Tibial nerve (tissue), 4 donors: ENCODE measurements around the gene BICDL1. TPM values are rescaled to one million over a fixed set of nuclear protein-coding genes. Genes with fewer than 3 reads are reported as not detected.

ENCODE experiments used
- DNase-seq, 2 donors: peaks; one replicate each; pipeline ENCODE4 v3.0.0-alpha.2; 2019; ENCODE audit warnings: low spot score in 2 of 2
- H3K27ac ChIP-seq, 4 donors: fragments of 200-600 bp; sonication (generic) in 3 of 4; one replicate each; pipeline ENCODE4 v1.5.1; 2017 to 2019; ENCODE audit warnings: mild to moderate bottlenecking in 1 of 4
- H3K27me3 ChIP-seq, 2 donors: fragments of 200-600 bp; sonication (generic) in 1 of 2; one replicate each; pipeline versions ENCODE4 v1.5.1 to v1.6.0; 2017 to 2019
- H3K36me3 ChIP-seq, 3 donors: fragments of 200-600 bp; sonication (generic); one replicate each; pipeline ENCODE4 v1.5.1; 2018 to 2019
- H3K4me1 ChIP-seq, 4 donors: fragments of 200-600 bp; sonication (generic) in 3 of 4; one replicate each; pipeline ENCODE4 v1.5.1; 2017 to 2019
- H3K4me3 ChIP-seq, 4 donors: fragments of 200-600 bp; sonication (generic) in 3 of 4; one replicate each; pipeline ENCODE4 v1.5.1; 2017 to 2019; ENCODE audit warnings: mild to moderate bottlenecking in 1 of 4, moderate library complexity in 1 of 4
- H3K9me3 ChIP-seq, 4 donors: fragments of 200-600 bp; sonication (generic) in 3 of 4; one replicate each; pipeline ENCODE4 v1.5.1; 2017 to 2019
- CTCF ChIP-seq, 5 experiments: fragments of 200-600 bp in 3 of 5; fragments of 450-650 bp in 2 of 5; sonication (generic) in 3 of 5; IDR thresholded peaks; one replicate each; pipeline ENCODE4 v1.5.1; 2016 to 2019; ENCODE audit warnings: antibody characterized with exemption in 5 of 5, mild to moderate bottlenecking in 3 of 5, moderate library complexity in 2 of 5
- EP300 ChIP-seq, 2 donors: sonication (generic); formaldehyde crosslinking; IDR thresholded peaks; one replicate each; pipeline ENCODE4 v1.6.1; 2017; ENCODE audit warnings: antibody characterized with exemption in 2 of 2, mild to moderate bottlenecking in 1 of 2
- POLR2A ChIP-seq, 2 donors: fragments of 450-650 bp; IDR thresholded peaks; one replicate each; pipeline ENCODE4 v1.6.1; 2017; ENCODE audit warnings: antibody characterized with exemption in 2 of 2, mild to moderate bottlenecking in 2 of 2, moderate library complexity in 2 of 2
- WGBS, 2 donors: methylation state at CpG; one replicate each; pipeline ENCODE4 v1.1.5; 2018; 5-methylcytosine and 5-hydroxymethylcytosine counted together
- total RNA-seq, 4 donors: library from RNA; depleted of rRNA; stranded (reverse); fragments of >200 nt; gene quantifications; one replicate each; pipeline ENCODE4 v1.1.0, GENCODE V29; 2016

BICDL1 gene
- total RNA-seq, 4 donors from 2014 or later = 0.66 to 1.5 (median 1.4) TPM; not detected in 1

- no peak overlapping the region for H3K4me3 ChIP-seq
- TF ChIP-seq EP300 (IDR thresholded peaks at IDR 0.05) (no peak), POLR2A (IDR thresholded peaks at IDR 0.05) (no peak), CTCF (IDR thresholded peaks at IDR 0.05) (no peak)
- H3K9me3 ChIP-seq = no peaks in the 10 kb centered on the region
- 86 to 88% methylated on average over 6 of the region's 6 CpGs for WGBS, 2 donors
- no peaks in the 10 kb centered on the region for H3K27me3 ChIP-seq
- DNase-seq = no peak
- H3K4me1 ChIP-seq = no peaks in the 10 kb centered on the region
- no peaks in the 10 kb centered on the region for H3K36me3 ChIP-seq
- H3K27ac ChIP-seq = no peak overlapping the region
Measured at GRCh38 chr12:120077260-120077659, 88.2 kb downstream of the BICDL1 start.

- no peak overlapping the region for H3K4me3 ChIP-seq
- 63 to 71% methylated on average over 5 of the region's 5 CpGs for WGBS, 2 donors
- DNase-seq = no peak
- TF ChIP-seq EP300 (IDR thresholded peaks at IDR 0.05) (no peak), CTCF (IDR thresholded peaks at IDR 0.05) (no peak), POLR2A (IDR thresholded peaks at IDR 0.05) (no peak)
- H3K27me3 ChIP-seq = no peaks in the 10 kb centered on the region
- H3K27ac ChIP-seq = no peak overlapping the region
- H3K36me3 ChIP-seq = no peaks in the 10 kb centered on the region
- H3K9me3 ChIP-seq = no peaks in the 10 kb centered on the region
- no peaks in the 10 kb centered on the region for H3K4me1 ChIP-seq
Measured at GRCh38 chr12:120078868-120079267, 89.8 kb downstream of the BICDL1 start.

GRCh38 chr12:120079411-120080400 is 90.7 kb downstream of the BICDL1 start:
- 63 to 67% methylated on average over 9 of the region's 9 CpGs for WGBS, 2 donors
- no peaks in the 10 kb centered on the region for H3K36me3 ChIP-seq
- TF ChIP-seq CTCF (IDR thresholded peaks at IDR 0.05) (no peak), EP300 (IDR thresholded peaks at IDR 0.05) (no peak), POLR2A (IDR thresholded peaks at IDR 0.05) (no peak)
- no peak overlapping the region for H3K4me3 ChIP-seq
- DNase-seq = no peak
- H3K27me3 ChIP-seq = no peaks in the 10 kb centered on the region
- H3K9me3 ChIP-seq = no peaks in the 10 kb centered on the region
- no peak overlapping the region for H3K27ac ChIP-seq
- H3K4me1 ChIP-seq = no peaks in the 10 kb centered on the region

GRCh38 chr12:120081641-120082040 is 92.6 kb downstream of the BICDL1 start:
- H3K27me3 ChIP-seq = no peaks in the 10 kb centered on the region
- TF ChIP-seq CTCF (IDR thresholded peaks at IDR 0.05) (no peak), POLR2A (IDR thresholded peaks at IDR 0.05) (no peak), EP300 (IDR thresholded peaks at IDR 0.05) (no peak)
- H3K9me3 ChIP-seq = no peaks in the 10 kb centered on the region
- DNase-seq = no peak
- H3K4me3 ChIP-seq = no peak overlapping the region
- H3K4me1 ChIP-seq = peaks cover 0 to 5% (median 0%) of the 10 kb centered on the region in 4 donors
- H3K36me3 ChIP-seq = no peaks in the 10 kb centered on the region
- 96% methylated on average over 2 of the region's 2 CpGs for WGBS, 2 donors
- H3K27ac ChIP-seq = no peak overlapping the region
